ENCODE results near the gene SEMA3B. TPM values are rescaled to one million over a fixed set of nuclear protein-coding genes. Genes with fewer than 3 reads are reported as not detected.

The SEMA3B gene
- total and polyA plus RNA-seq, 4 donors, result 19.1 to 139 (median 64.3) TPM

- Histone ChIP-seq H3K9me3 (ENCODE audit: control insufficient read depth, insufficient read depth, low read length) (no peaks in the 10 kb centered on the region), H3K4me1 (ENCODE audit: control insufficient read depth, insufficient read depth, low read length) (peaks cover 87% of the 10 kb centered on the region), H3K36me3 (ENCODE audit: control insufficient read depth, insufficient read depth, low read length) (peaks cover 97% of the 10 kb centered on the region), H3K27ac (ENCODE audit: low read depth, low read length) (peak overlapping the region; percentile 59), H3K4me3 (ENCODE audit: low read depth, low read length) (no peak overlapping the region), H3K27me3 (ENCODE audit: control insufficient read depth, insufficient read depth, low read length) (no peaks in the 10 kb centered on the region)
- WGBS (ENCODE audit: insufficient coverage), result 88% methylated on average over 6 of the region's 8 CpGs
- DNase-seq (ENCODE audit: low read depth in 4 of 6, low spot score in 6 of 6), result no peak
Measured at GRCh38 chr3:50254577-50255250, 14.2 kb upstream of the SEMA3B start.

DNA sequence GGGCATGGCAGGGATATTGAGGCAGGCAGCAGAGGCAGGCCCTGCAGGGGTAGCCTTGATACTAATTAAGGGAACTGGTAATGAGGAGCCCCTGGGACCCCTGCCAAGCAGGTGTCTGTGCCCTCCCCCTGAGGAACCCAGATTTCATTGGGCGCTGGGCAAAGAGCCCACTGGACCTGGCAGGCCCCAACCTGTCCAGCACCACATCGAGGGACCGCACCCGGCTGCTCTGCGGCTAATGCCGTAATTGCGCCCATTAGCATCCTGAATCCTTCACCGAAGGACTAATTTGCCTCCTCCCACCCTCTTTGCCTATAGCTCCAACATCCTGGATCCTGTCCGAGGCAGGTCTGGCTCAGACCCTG is 13.7 kb upstream of the SEMA3B start:
- H3K36me3 ChIP-seq (ENCODE audit: control insufficient read depth, insufficient read depth, low read length), result peaks cover 95% of the 10 kb centered on the region
- H3K9me3 ChIP-seq (ENCODE audit: control insufficient read depth, insufficient read depth, low read length), result no peaks in the 10 kb centered on the region
- H3K4me1 ChIP-seq (ENCODE audit: control insufficient read depth, insufficient read depth, low read length), result peaks cover 87% of the 10 kb centered on the region
- no peaks in the 10 kb centered on the region for H3K27me3 ChIP-seq (ENCODE audit: control insufficient read depth, insufficient read depth, low read length)
- DNase-seq (ENCODE audit: low read depth in 4 of 6, low spot score in 6 of 6), result no peak
- H3K27ac ChIP-seq (ENCODE audit: low read depth, low read length), result peak overlapping the region; percentile 59
- H3K4me3 ChIP-seq (ENCODE audit: low read depth, low read length), result no peak overlapping the region
- WGBS (ENCODE audit: insufficient coverage), result 81% methylated on average over 9 of the region's 9 CpGs

DNA sequence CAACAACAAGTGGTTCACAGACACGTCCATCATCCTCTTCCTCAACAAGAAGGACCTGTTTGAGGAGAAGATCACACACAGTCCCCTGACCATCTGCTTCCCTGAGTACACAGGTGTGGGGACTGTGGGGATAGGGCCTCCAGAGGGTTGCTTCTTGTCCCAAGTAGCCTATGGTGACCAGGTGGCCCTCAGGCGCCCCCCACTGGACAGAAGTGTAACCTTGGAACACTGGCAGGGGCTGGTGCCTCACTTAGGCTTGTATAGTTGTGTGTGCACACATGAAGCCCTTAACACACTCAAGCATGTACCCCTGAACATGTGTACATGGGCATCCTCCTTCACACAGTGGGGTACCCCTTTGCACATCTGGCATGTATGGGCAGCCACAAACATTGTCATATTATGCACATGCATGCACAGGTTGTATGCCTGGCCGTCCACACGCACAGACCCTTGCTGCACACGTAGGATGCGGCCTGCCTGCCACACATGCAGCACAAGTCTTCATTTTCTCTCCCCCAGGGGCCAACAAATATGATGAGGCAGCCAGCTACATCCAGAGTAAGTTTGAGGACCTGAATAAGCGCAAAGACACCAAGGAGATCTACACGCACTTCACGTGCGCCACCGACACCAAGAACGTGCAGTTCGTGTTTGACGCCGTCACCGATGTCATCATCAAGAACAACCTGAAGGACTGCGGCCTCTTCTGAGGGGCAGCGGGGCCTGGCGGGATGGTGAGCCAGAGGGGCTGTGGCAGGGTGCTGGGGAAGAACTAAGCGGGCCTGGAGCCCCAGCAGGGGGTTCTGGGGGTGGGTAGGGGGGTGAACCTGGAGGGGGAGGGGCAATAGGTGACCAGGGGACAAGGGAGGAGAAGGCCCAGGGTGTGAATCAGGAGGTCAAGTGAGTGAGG is 11.7 kb upstream of the SEMA3B start:
- Histone ChIP-seq H3K36me3 (ENCODE audit: control insufficient read depth, insufficient read depth, low read length) (peaks cover 76% of the 10 kb centered on the region), H3K27ac (ENCODE audit: low read depth, low read length) (peak overlapping the region; percentile 92), H3K4me3 (ENCODE audit: low read depth, low read length) (no peak overlapping the region), H3K9me3 (ENCODE audit: control insufficient read depth, insufficient read depth, low read length) (no peaks in the 10 kb centered on the region), H3K27me3 (ENCODE audit: control insufficient read depth, insufficient read depth, low read length) (no peaks in the 10 kb centered on the region), H3K4me1 (ENCODE audit: control insufficient read depth, insufficient read depth, low read length) (peaks cover 88% of the 10 kb centered on the region)
- DNase-seq (ENCODE audit: low read depth in 4 of 6, low spot score in 6 of 6), result peak in 1 of 6 donors; percentile 43
- WGBS (ENCODE audit: insufficient coverage), result 84% methylated on average over 19 of the region's 20 CpGs

- H3K27ac ChIP-seq (ENCODE audit: low read depth, low read length), result peak overlapping the region; percentile 92
- no peaks in the 10 kb centered on the region for H3K9me3 ChIP-seq (ENCODE audit: control insufficient read depth, insufficient read depth, low read length)
- no peaks in the 10 kb centered on the region for H3K27me3 ChIP-seq (ENCODE audit: control insufficient read depth, insufficient read depth, low read length)
- peaks cover 92% of the 10 kb centered on the region for H3K4me1 ChIP-seq (ENCODE audit: control insufficient read depth, insufficient read depth, low read length)
- peaks cover 67% of the 10 kb centered on the region for H3K36me3 ChIP-seq (ENCODE audit: control insufficient read depth, insufficient read depth, low read length)
- DNase-seq (ENCODE audit: low read depth in 4 of 6, low spot score in 6 of 6), result peak in 2 of 6 donors; percentile 67 to 77
- 30% methylated on average over 5 of the region's 17 CpGs for WGBS (ENCODE audit: insufficient coverage)
- no peak overlapping the region for H3K4me3 ChIP-seq (ENCODE audit: low read depth, low read length)
Measured at GRCh38 chr3:50258029-50258680, 10.8 kb upstream of the SEMA3B start.

DNA sequence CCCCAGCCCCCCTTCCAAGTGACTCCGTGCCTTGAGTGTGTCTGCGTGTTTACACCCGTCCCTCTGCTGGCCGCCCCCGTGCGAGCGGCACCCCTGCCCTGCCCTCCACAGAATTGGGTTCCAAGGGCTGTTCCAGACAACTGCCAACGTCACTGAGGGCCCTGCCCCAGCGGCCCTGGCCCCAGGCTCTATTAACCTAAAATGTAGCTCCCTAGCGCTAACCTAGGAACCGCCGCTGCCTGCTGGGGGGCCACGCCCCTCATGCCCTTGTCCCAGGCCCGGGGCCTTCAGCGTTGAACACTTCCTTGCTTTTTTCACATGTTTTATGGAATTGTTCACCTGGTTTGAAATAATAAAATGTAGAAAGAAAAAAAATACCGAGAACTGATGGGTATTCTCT is 10.0 kb upstream of the SEMA3B start:
- Histone ChIP-seq H3K27ac (ENCODE audit: low read depth, low read length) (peak overlapping the region; percentile 92), H3K4me1 (ENCODE audit: control insufficient read depth, insufficient read depth, low read length) (peaks cover 94% of the 10 kb centered on the region)
- WGBS (ENCODE audit: insufficient coverage), result 70% methylated on average over 12 of the region's 16 CpGs

DNA sequence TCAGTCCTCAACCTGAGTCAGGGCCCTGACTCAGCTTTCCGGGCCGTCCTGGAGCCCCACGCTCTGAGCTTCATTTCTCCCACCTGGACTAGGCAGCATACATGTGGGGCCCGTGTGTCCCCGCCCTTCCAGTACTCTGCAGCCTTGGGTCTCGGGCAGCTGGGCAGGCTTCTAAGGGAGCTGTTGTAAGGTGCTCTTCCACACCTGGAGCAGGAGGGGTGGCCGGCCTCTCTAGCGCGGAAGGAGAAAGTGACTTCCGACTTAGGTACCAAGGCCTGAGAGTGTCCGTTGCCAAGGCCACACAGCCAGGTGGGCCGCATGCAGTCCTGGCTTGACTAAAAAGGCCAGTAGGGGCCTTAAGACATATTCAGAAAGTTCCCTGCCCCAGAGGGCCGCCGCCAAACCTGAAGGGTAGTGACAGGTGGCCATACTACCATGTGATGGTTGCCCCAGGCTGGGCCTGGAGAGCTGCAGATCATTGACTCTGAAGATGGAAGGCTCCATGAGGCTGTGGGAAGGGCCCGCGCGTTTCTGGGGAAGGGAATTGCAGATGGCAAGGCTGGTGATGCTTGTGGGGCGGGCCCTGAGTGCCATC is 9.4 kb upstream of the SEMA3B start:
- DNase-seq (ENCODE audit: low read depth in 4 of 6, low spot score in 6 of 6), result peak in 1 of 6 donors; percentile 31
- H3K36me3 ChIP-seq (ENCODE audit: control insufficient read depth, insufficient read depth, low read length), result peaks cover 53% of the 10 kb centered on the region
- H3K4me3 ChIP-seq (ENCODE audit: low read depth, low read length), result no peak overlapping the region
- WGBS (ENCODE audit: insufficient coverage), result 59% methylated on average over 16 of the region's 18 CpGs
- peak overlapping the region; percentile 92 for H3K27ac ChIP-seq (ENCODE audit: low read depth, low read length)
- H3K9me3 ChIP-seq (ENCODE audit: control insufficient read depth, insufficient read depth, low read length), result no peaks in the 10 kb centered on the region
- H3K4me1 ChIP-seq (ENCODE audit: control insufficient read depth, insufficient read depth, low read length), result peaks cover 94% of the 10 kb centered on the region
- no peaks in the 10 kb centered on the region for H3K27me3 ChIP-seq (ENCODE audit: control insufficient read depth, insufficient read depth, low read length)

More for the DNA sequence above, 10.0 kb upstream of the SEMA3B start:
- DNase-seq (ENCODE audit: low read depth in 4 of 6, low spot score in 6 of 6), result no peak
- H3K9me3 ChIP-seq (ENCODE audit: control insufficient read depth, insufficient read depth, low read length), result no peaks in the 10 kb centered on the region
- H3K4me3 ChIP-seq (ENCODE audit: low read depth, low read length), result no peak overlapping the region
- H3K27me3 ChIP-seq (ENCODE audit: control insufficient read depth, insufficient read depth, low read length), result no peaks in the 10 kb centered on the region
- peaks cover 59% of the 10 kb centered on the region for H3K36me3 ChIP-seq (ENCODE audit: control insufficient read depth, insufficient read depth, low read length)

- no peaks in the 10 kb centered on the region for H3K9me3 ChIP-seq (ENCODE audit: control insufficient read depth, insufficient read depth, low read length)
- H3K4me3 ChIP-seq (ENCODE audit: low read depth, low read length), result peak overlapping the region; percentile 50
- peaks cover 46% of the 10 kb centered on the region for H3K36me3 ChIP-seq (ENCODE audit: control insufficient read depth, insufficient read depth, low read length)
- WGBS (ENCODE audit: insufficient coverage), result under 1% methylated on average over 69 of the region's 70 CpGs
- H3K4me1 ChIP-seq (ENCODE audit: control insufficient read depth, insufficient read depth, low read length), result peaks cover 94% of the 10 kb centered on the region
- DNase-seq (ENCODE audit: low read depth in 4 of 6, low spot score in 6 of 6), result peak in 4 of 6 donors; percentile 84 to 98 (median 92)
- no peaks in the 10 kb centered on the region for H3K27me3 ChIP-seq (ENCODE audit: control insufficient read depth, insufficient read depth, low read length)
- peak overlapping the region; percentile 99 for H3K27ac ChIP-seq (ENCODE audit: low read depth, low read length)
Measured at GRCh38 chr3:50260027-50260941, 8.7 kb upstream of the SEMA3B start.

- DNase-seq (ENCODE audit: low read depth in 4 of 6, low spot score in 6 of 6), result no peak
- Histone ChIP-seq H3K27me3 (ENCODE audit: control insufficient read depth, insufficient read depth, low read length) (no peaks in the 10 kb centered on the region), H3K27ac (ENCODE audit: low read depth, low read length) (peak overlapping the region; percentile 99), H3K4me1 (ENCODE audit: control insufficient read depth, insufficient read depth, low read length) (peaks cover 94% of the 10 kb centered on the region), H3K36me3 (ENCODE audit: control insufficient read depth, insufficient read depth, low read length) (peaks cover 39% of the 10 kb centered on the region), H3K4me3 (ENCODE audit: low read depth, low read length) (peak overlapping the region; percentile 50), H3K9me3 (ENCODE audit: control insufficient read depth, insufficient read depth, low read length) (no peaks in the 10 kb centered on the region)
- WGBS (ENCODE audit: insufficient coverage), result 40% methylated on average over 5 of the region's 5 CpGs
Measured at GRCh38 chr3:50260942-50261441, 8.0 kb upstream of the SEMA3B start.
